HFFc6 (cell line): ENCODE measurements around the gene AQP6. TPM values are rescaled to one million over a fixed set of nuclear protein-coding genes. Genes with fewer than 3 reads are reported as not detected.

ENCODE experiments used
- DNase-seq: peaks from one replicate; pipeline ENCODE4 v3.0.0-alpha.2; 2018
- H3K27ac Mint-ChIP-seq: 2 replicates; pipeline ENCODE4 v1.8.0; 2020; ENCODE audit warnings: mild to moderate bottlenecking, mixed read lengths
- H3K27me3 Mint-ChIP-seq: 2 replicates; pipeline ENCODE4 v1.8.0; 2021; ENCODE audit warnings: mild to moderate bottlenecking, moderate library complexity, mixed read lengths; ENCODE audit not compliant: insufficient read depth
- H3K36me3 Mint-ChIP-seq: 2 replicates; pipeline ENCODE4 v1.8.0; 2021; ENCODE audit warnings: low read depth, mixed read lengths
- H3K4me1 Mint-ChIP-seq: 2 replicates; pipeline ENCODE4 v1.8.0; 2020; ENCODE audit warnings: low read depth, mixed read lengths
- H3K4me3 Mint-ChIP-seq: 2 replicates; pipeline ENCODE4 v1.8.0; 2020; ENCODE audit warnings: mild to moderate bottlenecking, moderate library complexity, mixed read lengths
- H3K9me3 Mint-ChIP-seq: 2 replicates; pipeline ENCODE4 v1.8.0; 2020; ENCODE audit warnings: mild to moderate bottlenecking, mixed read lengths
- CTCF ChIP-seq: fragments of 200-600 bp; sonication (generic); IDR thresholded peaks from 2 replicates; pipeline ENCODE4 v1.5.0; 2021; ENCODE audit warnings: antibody characterized with exemption, mild to moderate bottlenecking
- total RNA-seq, 6 experiments: library from RNA; stranded (reverse); fragmentation: NEBNext Ultra II Directional; extraction: Animal tissue kit (Norgen Biotek cat#: 25700); gene quantifications; 2 replicates in 1 of 6; 3 replicates in 5 of 6; pipeline ENCODE4 v1.2.3, GENCODE V29; 2021

AQP6 gene
- total RNA-seq, 6 experiments from 2014 or later: not detected

GRCh38 chr12:49943625-49943960 lies 29.2 kb upstream of the AQP6 start:
- Mint-ChIP-seq H3K4me3 (no peak overlapping the region), H3K27me3 (peaks cover 7% of the 10 kb centered on the region), H3K9me3 (no peaks in the 10 kb centered on the region), H3K27ac (no peak overlapping the region), H3K36me3 (no peaks in the 10 kb centered on the region), H3K4me1 (peaks cover 12% of the 10 kb centered on the region)
- no peak for DNase-seq
- no peak for TF ChIP-seq CTCF

GRCh38 chr12:49944046-49944445 lies 28.7 kb upstream of the AQP6 start:
- TF ChIP-seq CTCF: no peak
- Mint-ChIP-seq H3K4me3 (no peak overlapping the region), H3K4me1 (peaks cover 12% of the 10 kb centered on the region), H3K36me3 (no peaks in the 10 kb centered on the region), H3K27me3 (peaks cover 11% of the 10 kb centered on the region), H3K9me3 (no peaks in the 10 kb centered on the region), H3K27ac (no peak overlapping the region)
- DNase-seq: no peak

GRCh38 chr12:49944718-49945117 lies 28.0 kb upstream of the AQP6 start:
- no peaks in the 10 kb centered on the region for H3K9me3 Mint-ChIP-seq
- no peak overlapping the region for H3K27ac Mint-ChIP-seq
- H3K36me3 Mint-ChIP-seq: no peaks in the 10 kb centered on the region
- H3K4me1 Mint-ChIP-seq: peaks cover 12% of the 10 kb centered on the region
- no peak for DNase-seq
- TF ChIP-seq CTCF: no peak
- H3K27me3 Mint-ChIP-seq: peaks cover 16% of the 10 kb centered on the region
- no peak overlapping the region for H3K4me3 Mint-ChIP-seq

GRCh38 chr12:49945394-49946080 lies 27.2 kb upstream of the AQP6 start:
- Mint-ChIP-seq H3K27me3 (peaks cover 22% of the 10 kb centered on the region), H3K4me3 (peak overlapping the region; percentile 58; the same call in 1 of the 2 replicates), H3K36me3 (no peaks in the 10 kb centered on the region), H3K4me1 (peaks cover 12% of the 10 kb centered on the region), H3K27ac (no peak overlapping the region; the same call in 1 of the 2 replicates), H3K9me3 (no peaks in the 10 kb centered on the region)
- DNase-seq: peak; percentile 68
- peak; percentile 95 for TF ChIP-seq CTCF

- DNase-seq: no peak
- Mint-ChIP-seq H3K4me1 (peaks cover 12% of the 10 kb centered on the region), H3K4me3 (no peak overlapping the region), H3K36me3 (no peaks in the 10 kb centered on the region), H3K27ac (no peak overlapping the region), H3K9me3 (no peaks in the 10 kb centered on the region), H3K27me3 (peaks cover 24% of the 10 kb centered on the region)
- no peak for TF ChIP-seq CTCF
These were observed 26.7 kb upstream of the AQP6 start for GRCh38 chr12:49946086-49946485.
